Femur (tissue), 1 donor: Measurements from ENCODE around the gene PHOX2B.
"Not testable (repeated sequence)": the region's sequence is repeated elsewhere in the genome, so short reads cannot be mapped to it uniquely, and the experiment has no call there.

Experiments used
- DNase-seq: peaks from one replicate; pipeline ENCODE4 v3.0.0-alpha.2; 2017

The PHOX2B gene

DNA sequence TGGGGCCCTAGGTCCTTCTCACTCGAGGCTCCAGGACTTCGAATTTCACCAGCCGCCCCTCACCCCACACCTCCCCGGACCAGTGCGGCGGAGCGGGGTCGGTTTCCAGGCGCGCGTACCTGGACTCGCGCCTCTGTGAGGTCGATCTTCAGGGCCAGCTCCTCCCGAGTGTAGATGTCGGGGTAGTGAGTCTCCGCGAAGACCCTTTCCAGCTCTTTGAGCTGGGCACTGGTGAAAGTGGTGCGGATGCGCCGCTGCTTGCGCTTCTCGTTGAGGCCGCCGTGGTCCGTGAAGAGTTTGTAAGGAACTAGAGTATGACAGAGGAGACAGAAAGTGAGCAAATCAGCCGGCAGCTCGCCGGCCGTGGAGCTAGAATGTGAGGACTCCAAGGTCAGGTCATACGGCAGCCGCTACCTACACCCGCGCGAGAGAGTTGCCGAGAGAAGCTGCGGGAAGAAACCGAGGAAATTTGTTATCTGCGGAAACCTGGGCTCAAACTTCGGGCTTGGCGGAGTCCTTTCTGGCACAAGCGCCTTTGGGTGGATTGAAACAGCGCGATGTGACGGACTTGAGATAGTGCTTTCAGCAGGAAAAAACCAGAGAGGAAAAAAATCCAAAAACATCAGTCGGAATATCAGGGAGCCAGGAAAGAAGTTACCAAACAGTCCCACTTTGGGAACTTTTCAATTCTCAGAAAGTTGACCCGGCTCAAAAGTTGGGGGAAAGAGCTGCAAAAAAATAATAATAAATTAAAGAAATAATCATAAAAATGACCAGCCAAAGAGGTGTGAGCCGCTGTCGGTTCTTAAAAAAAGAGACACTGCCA lies 1.1 kb downstream of the PHOX2B start:
- DNase-seq, result no peak

DNA sequence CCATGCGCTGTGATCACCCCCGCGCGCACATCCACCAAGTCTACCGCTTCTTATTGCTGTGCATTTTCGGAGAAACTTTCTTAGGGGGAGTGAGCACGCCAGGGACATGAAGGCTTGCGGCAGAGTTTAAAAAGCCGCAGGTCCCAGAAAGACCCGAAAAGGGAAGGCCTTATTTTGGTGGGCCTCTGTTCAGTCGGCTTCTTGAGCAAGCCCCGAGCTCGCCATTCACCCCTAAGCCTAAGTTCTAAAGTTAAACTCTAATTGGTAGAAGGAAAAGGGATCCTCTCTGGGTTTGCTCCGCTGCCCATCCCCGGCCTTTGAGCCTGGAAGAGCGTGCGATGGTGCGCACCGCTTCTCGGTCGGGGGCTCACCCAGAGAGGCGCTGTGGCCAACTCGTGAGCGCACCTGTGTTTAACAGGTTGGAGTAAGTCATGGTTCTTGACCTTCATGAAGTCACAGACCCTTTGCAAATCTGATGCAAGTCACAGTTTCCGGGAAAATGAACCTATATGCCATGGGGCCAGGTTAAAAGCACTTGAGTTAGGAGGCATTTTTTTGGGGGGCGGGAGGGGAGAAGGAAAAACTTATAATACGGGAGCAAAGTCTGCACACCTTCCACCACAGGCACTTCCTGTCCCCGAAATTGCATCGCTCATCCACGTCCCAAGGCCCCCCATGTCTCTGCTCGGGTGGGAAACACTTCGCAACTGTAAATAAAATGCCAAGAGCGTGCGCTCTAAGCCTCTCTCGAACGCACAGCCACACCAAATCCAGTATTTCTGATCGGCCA lies 1.9 kb downstream of the PHOX2B start:
- DNase-seq, result no peak

GRCh38 chr4:41746025-41746439 lies 2.5 kb downstream of the PHOX2B start:
- DNase-seq, result no peak

DNA sequence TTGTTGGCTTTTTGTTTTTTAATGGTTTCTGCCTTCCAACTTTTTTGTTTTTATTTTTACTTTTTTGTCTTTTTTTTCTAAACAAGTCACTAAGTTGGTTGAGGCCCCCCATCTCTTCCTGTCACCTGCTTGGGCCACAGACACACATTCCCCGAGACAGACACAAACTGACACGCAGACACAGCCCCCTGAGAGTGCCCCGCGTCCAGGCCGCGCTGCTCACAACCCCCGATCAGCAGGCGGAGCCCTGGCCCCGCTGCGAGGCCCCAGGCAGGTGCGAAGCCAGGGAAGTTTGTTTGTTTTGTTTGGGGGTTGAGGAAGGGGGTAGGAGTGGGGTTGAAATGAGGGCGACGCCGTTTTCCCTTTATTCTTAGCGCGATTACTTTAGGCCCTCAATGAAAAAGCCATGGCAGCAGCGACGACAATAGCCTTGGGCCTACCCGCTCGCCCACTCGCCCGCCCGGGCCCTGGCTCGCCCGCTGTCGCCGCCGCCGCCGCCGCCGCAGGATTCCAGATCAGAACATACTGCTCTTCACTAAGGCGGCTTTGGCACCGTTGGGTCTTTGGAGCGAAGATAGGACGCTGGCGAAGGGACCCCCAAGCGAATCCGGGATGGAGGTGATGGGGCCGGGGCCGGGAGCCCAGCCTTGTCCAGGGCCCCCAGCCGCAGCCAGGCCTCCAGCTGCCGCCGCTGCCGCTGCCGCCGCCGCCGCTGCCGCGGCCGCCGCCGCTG lies 3.1 kb downstream of the PHOX2B start:
- DNase-seq, result no peak

- DNase-seq, result no peak
These were observed 3.8 kb downstream of the PHOX2B start for GRCh38 chr4:41744572-41745291.

DNA sequence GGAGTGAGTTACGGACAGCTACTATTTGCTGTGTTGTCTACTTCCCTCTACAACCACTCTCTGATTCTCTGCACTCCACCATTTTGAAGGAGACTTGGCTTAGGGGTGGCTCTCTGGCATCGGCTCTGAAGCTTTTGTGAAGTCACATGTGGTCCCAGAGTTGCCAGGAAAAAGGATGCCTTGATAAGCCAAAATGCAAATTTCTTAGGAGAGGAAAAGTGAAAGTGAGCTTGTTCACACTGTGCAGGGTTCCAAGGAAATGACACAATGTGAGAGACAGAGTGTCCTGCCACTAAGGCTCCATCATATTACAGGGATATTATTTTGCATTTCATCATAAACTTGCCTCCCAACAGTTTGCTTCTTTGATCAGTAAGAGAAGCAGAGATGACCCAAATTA lies 7.2 kb downstream of the PHOX2B start:
- no peak for DNase-seq

DNA sequence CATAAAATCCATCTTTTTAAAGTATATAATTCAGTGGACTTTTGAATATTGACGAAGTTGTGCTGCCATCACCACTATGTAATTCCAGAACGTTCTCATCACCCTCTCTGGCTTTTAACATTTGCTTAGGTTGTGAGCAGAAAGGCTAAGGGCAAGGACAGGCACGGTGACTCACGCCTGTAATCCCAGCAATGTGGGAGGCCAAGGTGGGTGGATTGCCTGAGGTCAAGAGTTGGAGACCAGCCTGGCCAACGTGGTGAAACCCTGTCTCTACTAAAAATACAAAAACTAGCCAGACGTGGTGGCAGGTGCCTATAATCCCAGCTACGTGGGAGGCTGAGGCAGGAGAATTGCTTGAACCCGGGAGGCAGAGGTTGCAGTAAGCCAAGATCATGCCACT lies 11.0 kb downstream of the PHOX2B start:
- not testable (repeated sequence) for DNase-seq

DNA sequence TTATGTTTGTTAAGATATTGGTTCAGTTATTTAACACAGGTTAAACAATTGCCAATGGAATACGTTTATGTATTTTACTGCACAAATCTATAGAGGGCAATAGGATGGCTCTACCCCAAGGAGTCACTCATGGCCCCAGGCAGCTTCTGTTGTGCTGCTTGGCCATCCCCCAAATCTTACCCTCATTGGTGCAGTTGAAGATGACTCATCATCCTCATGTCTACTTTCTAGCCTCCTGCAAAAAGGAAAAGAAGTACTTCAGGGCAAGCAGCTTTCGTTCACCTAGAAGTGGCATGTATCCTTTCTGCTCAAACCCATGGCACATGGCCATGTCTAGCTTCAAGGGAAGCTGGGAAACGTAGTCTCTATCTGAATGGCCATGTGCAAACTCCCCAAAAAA lies 14.2 kb downstream of the PHOX2B start:
- DNase-seq, result no peak

GRCh38 chr4:41731569-41732126 lies 16.9 kb downstream of the PHOX2B start:
- DNase-seq, result no peak

DNA sequence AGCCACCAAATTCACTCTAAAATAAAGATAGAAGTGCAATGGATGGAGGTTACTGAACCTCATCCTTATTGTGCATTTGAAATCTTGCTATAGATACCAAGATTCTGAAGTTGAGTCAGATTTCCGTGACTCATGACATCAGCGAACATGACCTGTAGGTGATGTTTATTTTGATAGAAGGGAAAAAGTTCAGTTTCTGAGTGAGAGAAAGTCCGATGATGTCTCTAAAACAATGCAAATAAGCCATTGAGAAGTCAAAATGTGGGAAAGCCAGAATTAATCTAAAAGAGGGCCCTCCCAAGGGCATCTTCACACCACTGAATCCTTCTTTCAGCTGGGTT lies 20.0 kb downstream of the PHOX2B start:
- DNase-seq, result no peak

DNA sequence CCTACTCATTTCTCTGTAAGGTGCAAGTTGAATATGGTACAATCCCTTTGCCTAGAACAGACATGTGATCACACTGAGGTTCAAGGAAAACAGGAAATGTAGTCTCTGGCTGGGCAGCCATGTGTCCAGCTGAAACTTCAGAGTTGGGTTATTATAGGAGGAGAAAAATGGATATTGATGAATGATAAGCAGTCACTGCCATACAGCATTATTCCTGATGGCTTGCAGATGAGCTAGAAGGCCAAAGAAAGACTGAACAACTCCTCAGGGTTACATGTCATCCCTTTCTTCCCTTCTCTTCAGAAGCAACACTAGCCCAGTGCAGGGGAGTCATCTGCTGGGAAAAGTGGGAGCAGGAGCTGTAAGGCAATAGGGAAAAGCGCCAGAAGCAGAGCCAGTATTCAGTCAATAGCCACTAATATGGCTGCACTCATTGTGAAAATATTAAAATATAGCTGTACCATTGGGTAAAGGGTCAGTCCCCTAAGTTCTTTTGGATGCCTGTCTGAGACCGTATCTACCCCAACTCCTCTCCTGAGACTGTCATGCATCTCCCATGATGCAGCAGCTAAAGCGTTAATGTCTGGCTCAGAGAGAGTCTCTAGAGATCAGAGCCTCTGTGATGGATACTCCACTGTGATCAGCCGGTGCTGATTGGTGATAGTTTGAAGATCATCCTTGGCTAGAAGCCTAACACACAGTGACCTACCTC lies 20.5 kb downstream of the PHOX2B start:
- no peak for DNase-seq

- no peak for DNase-seq
These were observed 23.3 kb downstream of the PHOX2B start for GRCh38 chr4:41725254-41725653.

DNA sequence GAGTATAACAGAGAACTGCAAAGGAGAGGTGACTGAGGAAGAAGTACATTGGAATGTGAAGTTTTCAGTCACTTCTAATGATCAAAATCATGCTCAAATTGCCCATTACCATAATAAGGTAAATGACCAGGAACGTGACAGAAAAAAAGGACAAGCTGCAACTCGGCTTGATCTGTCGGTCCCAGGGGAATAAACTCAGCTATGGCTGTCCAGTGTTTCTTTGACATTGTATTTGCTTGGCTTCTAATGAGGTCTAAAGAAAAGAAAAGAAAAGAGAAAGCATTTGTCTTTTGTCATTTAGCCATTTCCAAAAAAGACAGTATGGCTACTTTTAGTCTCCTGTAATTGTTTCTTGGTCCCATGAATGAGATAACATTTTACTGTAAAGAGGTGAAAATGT lies 25.2 kb downstream of the PHOX2B start:
- no peak for DNase-seq

DNA sequence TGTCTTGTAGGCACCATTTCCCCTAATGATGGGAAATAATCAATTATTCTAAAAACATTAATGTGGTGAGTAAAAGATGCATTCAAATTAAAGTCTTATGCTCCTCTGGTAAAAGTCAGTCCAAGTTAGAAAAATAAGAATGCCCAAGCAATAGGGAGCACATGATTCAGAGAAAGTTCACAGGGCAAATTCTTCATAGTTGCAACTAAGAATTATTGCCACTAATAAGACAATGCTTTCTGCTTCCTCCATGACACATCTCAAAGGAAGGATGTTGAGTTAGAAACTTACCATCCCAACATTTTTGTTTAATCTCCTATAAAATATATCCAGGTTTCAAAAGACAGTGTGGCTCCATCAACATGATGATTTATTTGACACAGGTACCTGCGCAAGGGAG lies 26.3 kb downstream of the PHOX2B start:
- no peak for DNase-seq

DNA sequence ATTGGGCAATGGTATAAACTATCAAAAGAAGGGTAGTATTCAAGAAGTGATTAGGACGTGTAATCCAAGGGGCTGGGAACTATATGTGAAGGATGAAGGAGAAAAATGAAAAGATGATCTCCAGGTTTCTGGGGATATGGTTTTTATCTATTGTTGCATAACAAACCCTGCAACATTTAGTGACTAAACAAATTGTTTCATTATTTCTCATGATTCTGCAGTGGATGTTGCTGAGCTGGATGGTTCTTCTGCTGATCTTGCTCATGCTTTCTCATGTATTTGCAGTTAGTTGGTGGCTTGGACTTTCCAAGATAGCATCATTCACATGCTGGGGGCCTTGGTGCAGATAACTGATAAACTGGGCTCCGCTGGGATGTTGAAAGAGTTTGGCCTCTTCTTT lies 29.1 kb downstream of the PHOX2B start:
- DNase-seq, result no peak

DNA sequence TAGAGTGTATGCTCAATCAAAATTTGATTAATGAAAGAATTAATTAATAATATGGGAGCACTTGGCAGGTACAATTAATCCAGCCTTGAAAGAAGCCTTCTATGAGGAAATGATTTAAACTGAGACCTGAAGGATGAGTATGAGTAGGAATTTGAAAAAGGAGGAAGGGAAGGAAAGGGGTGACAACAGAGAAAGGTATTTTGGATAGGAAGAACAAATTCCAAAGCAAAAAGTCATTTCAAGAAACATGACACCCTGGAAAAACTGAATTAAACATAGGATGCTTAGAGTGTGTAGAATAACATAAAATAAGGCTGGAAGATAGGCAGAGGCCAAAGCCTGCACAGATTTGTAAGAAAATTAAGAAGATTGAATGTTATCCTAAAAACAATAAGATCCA lies 29.6 kb downstream of the PHOX2B start:
- DNase-seq, result no peak

- DNase-seq, result no peak
These were observed 33.4 kb downstream of the PHOX2B start for GRCh38 chr4:41715155-41715554.

DNA sequence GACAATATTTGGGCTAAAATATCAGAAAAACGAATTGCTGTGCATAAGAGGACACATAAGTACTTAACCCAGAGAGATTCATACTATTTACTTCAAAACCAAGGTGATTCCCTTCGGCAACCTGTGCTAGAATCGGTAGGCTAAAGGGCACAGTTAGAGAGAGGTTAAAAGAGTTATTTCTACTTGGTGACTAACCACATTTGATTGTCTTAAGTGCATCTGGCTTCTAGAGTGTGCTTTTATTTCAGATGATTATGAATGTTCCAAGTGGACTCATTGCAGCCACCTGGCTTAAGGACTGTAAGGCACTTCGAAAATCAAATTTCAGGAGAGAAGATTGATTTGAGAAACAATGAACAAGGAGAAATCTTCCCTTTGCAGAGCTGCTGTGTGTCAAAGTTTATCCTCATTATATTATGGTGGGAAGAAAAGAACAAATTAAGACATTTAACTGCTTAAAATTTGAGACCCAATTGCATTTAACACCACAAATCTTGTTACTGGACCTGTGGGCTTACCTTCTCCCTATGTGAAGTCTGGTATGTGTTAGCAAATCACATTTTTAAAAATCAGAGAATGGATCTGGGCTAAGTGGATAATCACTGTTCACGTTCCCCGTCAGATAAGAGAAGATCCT lies 34.0 kb downstream of the PHOX2B start:
- no peak for DNase-seq

DNA sequence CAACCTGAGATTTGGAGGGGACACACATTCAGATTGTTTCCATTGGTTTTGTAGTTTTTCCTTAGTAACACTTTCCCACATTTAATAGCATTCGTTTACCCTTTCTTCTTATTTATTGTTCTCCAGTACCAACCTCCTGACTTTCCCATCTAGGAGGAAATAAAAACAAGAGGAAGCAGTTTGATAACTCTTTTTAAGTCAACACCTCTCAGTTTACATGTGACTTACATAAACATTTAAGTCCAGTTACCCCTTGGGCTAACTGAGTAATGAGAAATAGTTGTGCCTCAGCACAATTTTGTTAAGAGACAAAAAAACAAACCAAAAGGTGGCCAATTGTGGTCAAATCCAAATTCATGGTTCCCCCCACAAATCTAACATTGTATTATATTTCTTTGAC lies 34.8 kb downstream of the PHOX2B start:
- DNase-seq, result no peak

- no peak for DNase-seq
These were observed 36.1 kb downstream of the PHOX2B start for GRCh38 chr4:41712425-41712824.

DNA sequence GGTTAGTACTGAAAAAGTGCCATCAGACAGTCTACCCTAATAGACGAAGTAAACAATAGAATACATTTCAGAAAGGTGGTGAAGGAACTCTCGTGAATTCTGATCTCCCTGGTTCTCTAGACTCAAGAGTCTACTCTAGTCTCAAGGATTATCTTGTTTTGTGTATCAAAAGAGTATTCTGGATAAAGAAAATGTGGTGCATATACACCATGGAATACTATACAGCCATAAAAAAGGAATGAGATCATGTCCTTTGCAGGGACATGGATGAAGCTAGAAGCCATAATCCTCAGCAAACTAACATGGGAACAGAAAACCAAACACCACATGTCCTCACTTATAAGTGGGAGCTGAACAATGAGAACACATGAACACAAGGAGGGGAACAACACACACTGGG lies 36.9 kb downstream of the PHOX2B start:
- DNase-seq, result not testable (repeated sequence)
